A549 treated with AZD2906 at 1 μM for 4 hours (cell line): Measurements from ENCODE around the gene DEFB126. TPM values are rescaled to one million over a fixed set of nuclear protein-coding genes. Genes with fewer than 3 reads are reported as not detected.

ENCODE experiments used
- total RNA-seq: library from RNA; stranded (reverse); fragments of 200-300 nt; extraction: Qiagen RNA extraction; gene quantifications from 5 replicates; pipeline ENCODE4 v1.2.3, GENCODE V29; 2022

Gene DEFB126, protein sequence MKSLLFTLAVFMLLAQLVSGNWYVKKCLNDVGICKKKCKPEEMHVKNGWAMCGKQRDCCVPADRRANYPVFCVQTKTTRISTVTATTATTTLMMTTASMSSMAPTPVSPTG
- not detected in 5 replicates for total RNA-seq

DNA sequence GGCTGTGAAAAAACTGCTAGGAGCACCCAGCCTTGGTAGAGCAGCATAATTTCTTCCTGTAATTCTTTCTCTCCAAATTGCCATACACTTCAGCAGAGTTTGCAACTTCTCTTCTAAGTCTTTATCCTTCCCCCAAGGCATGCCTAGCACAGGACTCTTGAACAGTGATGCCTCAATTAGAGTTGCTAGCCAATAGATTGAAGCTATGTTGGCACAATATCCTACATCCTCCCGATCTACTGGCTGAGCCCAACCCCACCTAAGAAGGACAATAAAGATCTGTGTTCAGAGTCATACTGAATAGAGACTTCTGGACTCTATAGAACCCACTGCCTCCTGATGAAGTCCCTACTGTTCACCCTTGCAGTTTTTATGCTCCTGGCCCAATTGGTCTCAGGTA, at the start of gene DEFB126:
Gene DEFB126, plus strand, starts transcription at position 301 of the 400 bp plus-strand sequence. Its CDS starts 39 bp downstream, at position 340.

DNA sequence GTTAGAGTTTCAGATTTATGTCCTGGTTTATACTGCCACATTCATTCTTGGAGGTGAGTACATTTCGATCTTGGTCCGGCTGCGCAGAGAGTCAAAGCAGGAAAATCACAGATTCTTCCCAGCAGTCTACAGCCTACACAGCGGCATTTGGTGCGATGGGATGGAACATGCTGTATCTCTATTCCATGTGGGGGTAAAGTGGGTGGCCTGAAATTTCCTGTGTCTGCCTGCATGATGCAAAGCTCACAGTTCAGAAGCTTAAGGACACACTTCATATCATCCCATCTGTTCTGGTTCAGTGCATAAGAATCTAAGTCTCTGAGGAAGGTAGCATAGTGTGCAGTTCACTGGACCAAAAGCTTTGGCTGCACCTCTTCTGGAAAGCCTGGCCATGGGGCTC, 14.8 kb downstream of the DEFB126 start, which contains the start of gene DEFB127:
Gene DEFB127, plus strand, starts transcription at position 301 of the 400 bp plus-strand sequence. Its CDS starts 91 bp downstream, at position 392.

DNA sequence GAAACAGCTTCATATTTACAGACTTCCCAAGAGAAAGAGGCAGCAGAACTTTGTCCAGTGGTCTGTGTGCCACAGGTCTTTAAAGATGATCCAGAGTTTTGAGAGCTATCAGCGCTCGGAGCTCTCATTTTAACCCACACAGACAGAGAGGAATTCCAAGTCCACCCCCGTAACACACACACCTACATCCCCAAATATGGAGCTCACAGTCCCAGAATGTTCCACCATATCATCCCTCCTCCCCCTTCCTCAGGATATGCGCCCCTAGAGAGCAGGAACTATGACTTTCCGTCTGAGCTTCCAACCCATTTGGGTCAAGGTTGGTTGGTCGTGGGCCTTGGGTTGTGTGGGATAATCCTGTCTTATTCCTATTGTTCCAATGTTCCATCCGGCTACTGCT, 47.2 kb downstream of the DEFB126 start, which contains the start of gene DEFB128:
Gene DEFB128, minus strand, starts transcription at position 101 of the 400 bp plus-strand sequence. Its CDS starts 88 bp downstream, at position 13.

Other genes with a start within 250 kb of the DEFB126 start
- not detected in 5 replicates for gene DEFB125, start 54.9 kb upstream of the DEFB126 start, total RNA-seq
- not detected in 5 replicates for gene DEFB127, start 14.9 kb downstream of the DEFB126 start, total RNA-seq
- not detected in 5 replicates for gene DEFB128, start 47.1 kb downstream of the DEFB126 start, total RNA-seq
- gene DEFB129, start 84.7 kb downstream of the DEFB126 start, total RNA-seq, result not detected in 5 replicates
- gene DEFB132, start 115.1 kb downstream of the DEFB126 start, total RNA-seq, result not detected in 5 replicates
- gene C20orf96, start 148.2 kb downstream of the DEFB126 start, total RNA-seq, result 10.4 to 11.1 TPM (median 10.9 TPM) in 5 replicates
- 17.7 to 22.9 TPM (median 21.2 TPM) in 5 replicates for gene ZCCHC3, start 155.0 kb downstream of the DEFB126 start, total RNA-seq
- gene SOX12, start 183.0 kb downstream of the DEFB126 start, total RNA-seq, result 18.6 to 27.9 TPM (median 25.6 TPM) in 5 replicates
- 56.3 to 65.1 TPM (median 62.8 TPM) in 5 replicates for gene NRSN2, start 204.5 kb downstream of the DEFB126 start, total RNA-seq
- 55.9 to 71.0 TPM (median 65.5 TPM) in 5 replicates for gene TRIB3, start 238.2 kb downstream of the DEFB126 start, total RNA-seq